SHP77 treated with DMSO at 0.1 percent for 48 hours (cell line): Measurements from ENCODE around the gene MROH9.

Source experiments
- DNase-seq: peaks from one replicate; lab custom pipeline; 2025; lab: John Stamatoyannopoulos, UW

MROH9 gene

DNA sequence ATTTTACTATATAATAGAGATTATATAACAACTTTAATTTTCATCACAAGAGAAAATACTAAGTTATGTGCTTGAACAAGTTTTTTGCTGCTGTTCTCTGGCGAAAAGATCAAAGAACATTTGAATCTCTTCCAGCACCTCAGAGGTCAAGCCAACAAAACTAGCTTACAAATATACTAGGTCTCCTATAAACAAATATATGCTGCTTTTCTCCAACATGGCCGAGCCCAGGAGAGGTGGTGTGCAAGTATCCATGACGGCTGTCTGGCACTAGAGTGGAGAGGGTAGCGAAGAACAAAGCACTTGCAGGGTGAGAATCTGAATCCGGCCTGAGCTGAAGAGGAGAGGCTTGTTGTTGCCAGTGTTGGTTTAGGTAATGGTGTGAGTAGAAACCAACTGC is 147.9 kb downstream of the MROH9 start:
- DNase-seq = no peak

DNA sequence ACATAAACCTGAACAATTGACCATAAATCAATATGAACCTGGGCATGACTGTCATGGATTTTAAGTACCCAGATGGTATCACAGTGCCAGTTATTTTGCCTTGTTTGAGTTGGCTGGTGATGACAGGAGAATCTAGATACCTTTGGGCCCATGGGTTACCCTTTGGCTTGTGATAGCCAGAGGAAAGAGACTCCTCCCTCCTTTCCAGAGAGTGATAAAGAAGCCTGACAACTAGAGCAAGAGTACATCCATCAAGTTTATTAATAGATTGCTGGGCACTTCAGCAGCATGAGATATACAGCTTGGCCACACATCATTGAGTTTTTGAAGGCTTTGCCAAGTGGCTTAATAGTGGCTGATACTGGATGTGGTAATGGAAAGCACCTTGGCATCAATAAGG is 148.8 kb downstream of the MROH9 start:
- DNase-seq = no peak

DNA sequence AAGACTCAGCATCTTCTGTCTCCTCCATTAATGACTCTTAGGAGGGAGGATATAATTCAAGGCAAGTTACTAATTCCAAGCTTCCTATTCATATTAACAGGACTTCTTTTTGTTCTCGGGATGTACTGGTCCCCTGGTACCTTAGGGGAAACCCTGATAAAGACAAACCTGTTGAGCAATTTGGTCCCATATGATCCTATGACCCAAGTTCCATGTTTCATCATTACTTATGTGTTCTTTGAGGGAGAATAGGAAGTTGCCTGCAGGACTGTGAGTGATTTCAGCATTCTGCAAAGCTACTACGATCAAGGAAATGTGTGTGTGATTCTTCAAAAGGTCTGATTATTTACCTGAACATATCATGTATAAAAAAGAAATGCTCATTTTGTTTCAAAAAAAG is 149.5 kb downstream of the MROH9 start:
- no peak for DNase-seq

DNA sequence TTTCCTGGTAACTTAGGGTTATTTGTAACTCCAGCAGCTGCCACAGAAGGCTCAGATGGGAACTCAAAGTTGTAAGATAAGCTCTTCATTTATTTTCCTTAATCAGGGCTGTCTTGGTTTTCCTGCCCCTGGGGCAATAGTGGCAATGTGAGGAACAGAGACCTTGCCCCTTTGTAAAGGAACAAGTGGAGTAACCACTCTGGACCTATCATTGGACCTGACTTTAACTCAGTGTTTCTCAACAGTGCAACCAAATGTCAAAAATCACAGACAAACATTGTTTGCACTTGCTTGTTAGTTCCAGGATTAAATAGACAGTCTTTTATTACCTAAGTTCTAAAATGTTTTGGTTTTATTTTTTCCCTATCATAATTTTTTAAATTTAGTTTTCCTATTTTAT is 152.6 kb downstream of the MROH9 start:
- DNase-seq = no peak

DNA sequence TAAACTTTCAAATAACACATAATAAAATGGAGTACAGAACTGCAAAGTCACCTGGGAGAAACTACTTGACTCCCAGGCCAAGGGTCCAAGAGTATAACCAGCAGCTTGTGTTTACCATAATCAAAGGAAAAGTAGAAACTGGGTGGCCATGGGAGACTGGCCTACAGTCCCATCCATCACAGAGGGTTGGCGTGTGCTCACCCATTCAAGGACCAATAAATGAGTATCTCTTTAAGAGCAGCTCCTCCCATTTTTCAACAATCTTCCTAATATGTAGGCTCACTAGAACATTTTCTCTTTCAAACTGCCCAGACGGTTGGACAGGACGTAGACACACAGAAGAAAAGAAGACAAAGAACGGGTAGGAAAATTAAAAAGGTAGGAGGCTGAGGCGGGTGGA is 155.3 kb downstream of the MROH9 start, which contains the start of gene FMO3:
Gene FMO3 (plus strand): TSS at position 302 of the 400 bp plus-strand sequence. CDS start 1,754 bp downstream, outside the sequence.
- DNase-seq = no peak

DNA sequence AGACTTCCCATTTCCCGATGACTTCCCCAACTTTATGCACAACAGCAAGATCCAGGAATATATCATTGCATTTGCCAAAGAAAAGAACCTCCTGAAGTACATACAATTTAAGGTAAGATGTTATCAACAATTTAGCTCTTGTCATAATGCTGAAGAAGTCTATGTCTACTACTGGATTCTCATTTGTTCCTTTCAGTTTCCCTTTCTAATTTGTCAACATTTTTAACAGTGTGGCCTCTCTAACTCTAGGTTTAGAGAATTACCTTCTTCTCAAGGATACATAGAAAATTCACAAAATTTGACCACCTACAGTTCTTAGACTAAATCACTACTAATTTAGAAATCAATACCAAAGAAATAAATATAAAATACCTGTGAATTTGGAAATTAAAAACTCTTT is 168.5 kb downstream of the MROH9 start:
- DNase-seq = no peak

DNA sequence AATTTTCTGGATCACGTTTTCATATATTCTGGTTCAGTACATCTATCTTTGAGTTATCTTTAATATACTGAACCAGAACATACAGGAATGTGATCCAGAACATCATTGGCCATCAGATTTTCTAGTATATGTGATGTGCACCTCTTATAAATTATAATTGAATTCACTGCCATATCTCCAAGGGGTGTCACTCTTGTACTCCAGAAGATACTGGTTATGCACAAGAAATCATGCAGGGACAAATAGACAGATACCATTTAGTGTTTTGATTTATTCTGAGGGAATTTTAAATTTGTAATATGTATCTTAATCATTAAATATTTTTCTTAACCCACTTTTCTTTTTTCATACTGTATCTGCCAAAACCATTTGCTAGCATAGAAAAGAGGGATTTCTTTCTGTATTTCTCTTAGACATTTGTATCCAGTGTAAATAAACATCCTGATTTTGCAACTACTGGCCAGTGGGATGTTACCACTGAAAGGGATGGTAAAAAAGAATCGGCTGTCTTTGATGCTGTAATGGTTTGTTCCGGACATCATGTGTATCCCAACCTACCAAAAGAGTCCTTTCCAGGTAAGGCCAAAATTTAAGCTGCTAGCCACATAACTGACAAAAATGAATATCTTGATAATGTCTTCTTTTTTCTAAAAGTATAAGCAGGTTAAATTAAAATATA is 172.1 kb downstream of the MROH9 start:
- no peak for DNase-seq

DNA sequence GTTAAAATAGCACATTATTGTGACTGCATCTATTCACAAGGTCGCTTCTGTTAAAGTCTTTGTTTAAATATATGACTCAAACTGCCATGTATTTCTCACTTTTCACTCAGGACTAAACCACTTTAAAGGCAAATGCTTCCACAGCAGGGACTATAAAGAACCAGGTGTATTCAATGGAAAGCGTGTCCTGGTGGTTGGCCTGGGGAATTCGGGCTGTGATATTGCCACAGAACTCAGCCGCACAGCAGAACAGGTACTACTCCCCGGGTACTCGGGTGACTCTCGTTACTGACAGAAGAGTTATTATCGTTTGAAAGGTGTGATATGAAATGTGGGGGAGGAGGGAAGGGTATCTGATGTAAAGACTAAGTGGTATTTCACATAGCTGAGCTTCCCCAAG is 172.6 kb downstream of the MROH9 start:
- DNase-seq = no peak

DNA sequence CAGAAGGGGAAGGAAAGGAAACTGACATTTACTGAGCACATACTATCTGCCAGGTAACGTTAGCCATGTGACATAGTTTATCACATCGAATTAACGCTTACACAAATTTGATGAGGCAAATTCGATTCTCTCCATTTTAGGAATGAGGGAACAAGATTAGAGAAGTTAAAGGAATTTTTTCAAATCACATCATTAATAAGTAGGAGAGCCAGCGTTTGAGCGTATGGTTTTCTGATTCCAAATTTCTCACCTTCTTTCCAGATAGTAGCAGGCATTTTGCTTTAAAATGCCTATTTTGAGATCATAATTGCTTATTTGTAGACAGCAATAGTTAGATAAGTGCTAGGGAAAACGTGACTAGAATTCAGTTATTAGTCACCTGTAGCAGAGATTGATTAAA is 174.6 kb downstream of the MROH9 start:
- DNase-seq = no peak

DNA sequence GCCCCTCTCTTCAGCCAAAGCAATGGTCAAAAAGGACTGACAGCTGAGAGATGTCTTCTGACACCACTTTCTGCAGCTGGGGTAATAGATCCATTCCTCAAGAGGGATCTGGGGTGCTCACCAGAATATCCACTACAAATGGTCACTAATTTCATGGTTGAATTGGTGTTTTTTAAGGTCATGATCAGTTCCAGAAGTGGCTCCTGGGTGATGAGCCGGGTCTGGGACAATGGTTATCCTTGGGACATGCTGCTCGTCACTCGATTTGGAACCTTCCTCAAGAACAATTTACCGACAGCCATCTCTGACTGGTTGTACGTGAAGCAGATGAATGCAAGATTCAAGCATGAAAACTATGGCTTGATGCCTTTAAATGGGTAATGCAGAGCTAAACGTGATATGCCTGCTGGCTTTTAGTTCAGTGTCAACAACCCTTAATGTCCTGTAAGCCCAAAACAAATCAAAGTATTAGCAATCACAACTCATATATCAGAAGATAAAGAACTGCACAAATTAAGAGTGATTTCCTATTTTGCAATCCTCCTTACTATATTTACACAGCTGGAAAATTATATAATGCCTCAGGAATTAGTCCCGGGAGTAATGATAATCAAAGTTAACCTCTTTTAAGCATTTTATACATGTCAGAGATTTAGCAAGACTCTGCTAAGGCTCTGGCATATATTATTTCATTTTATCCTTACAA is 175.4 kb downstream of the MROH9 start:
- DNase-seq = no peak

DNA sequence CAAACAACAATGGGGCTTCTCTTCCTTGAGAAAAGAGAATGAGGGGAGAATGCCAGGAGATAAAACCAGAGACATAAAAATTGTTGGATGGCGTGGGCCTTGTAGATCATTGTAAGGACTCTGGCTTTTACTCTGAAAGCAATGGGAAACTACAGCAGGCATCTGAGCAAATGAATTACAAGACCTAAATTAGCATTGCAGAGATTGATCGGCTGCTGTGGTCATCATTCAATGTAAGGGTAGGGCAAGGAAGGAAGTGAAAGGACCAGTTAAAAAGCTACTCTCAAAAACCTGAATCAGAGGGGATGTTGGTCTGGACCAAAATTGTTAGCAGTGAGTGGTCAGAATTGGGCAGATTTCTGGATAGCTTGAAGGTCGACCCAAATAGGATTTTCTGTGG is 176.8 kb downstream of the MROH9 start:
- no peak for DNase-seq

DNA sequence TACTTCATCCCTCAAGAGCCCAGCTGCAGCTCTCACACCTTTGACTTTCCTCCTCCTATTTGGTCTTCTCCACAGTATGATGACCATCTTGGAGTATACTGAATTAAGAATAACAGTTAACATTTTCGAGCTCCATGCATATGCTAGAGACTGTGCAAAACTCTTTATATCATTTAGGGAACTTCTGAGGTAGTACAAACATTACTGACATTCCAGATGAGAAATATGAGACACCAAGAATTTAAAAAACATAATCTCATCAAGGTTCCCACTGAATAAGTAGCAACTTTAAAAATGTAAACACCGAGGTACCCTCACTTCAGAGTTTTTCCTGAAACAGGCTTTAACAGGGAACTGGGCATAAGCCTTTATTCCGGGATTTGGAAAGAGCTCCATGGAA is 178.0 kb downstream of the MROH9 start:
- DNase-seq = no peak
